SIG-M5 treated with dmso at 0.1 percent for 504 hours (cell line): ENCODE data around the gene LRP2.
"Not testable (repeated sequence)": the region's sequence is repeated elsewhere in the genome, so short reads cannot be mapped to it uniquely, and the experiment has no call there.

Experiments
- DNase-seq: peaks from one replicate; lab custom pipeline; 2025; ENCODE audit not compliant: unreplicated experiment; lab: John Stamatoyannopoulos, UW

LRP2 gene

GRCh38 chr2:169362118-169362893 lies at the start of gene LRP2:
Gene LRP2 (minus strand): TSS chr2:169362534. CDS start chr2:169362399, 135 bp downstream.
- no peak for DNase-seq

GRCh38 chr2:169406891-169407290 lies 44.6 kb upstream of the LRP2 start:
- DNase-seq, result no peak

GRCh38 chr2:169399491-169399890 lies 37.2 kb upstream of the LRP2 start:
- not testable (repeated sequence) for DNase-seq

- no peak for DNase-seq
Observed at GRCh38 chr2:169397697-169398096, 35.4 kb upstream of the LRP2 start.

- no peak for DNase-seq
Observed at GRCh38 chr2:169395821-169396374, 33.6 kb upstream of the LRP2 start.

GRCh38 chr2:169393068-169393590 lies 30.8 kb upstream of the LRP2 start:
- DNase-seq, result no peak

- DNase-seq, result no peak
Observed at GRCh38 chr2:169391236-169391635, 28.9 kb upstream of the LRP2 start.

GRCh38 chr2:169388161-169388560 lies 25.8 kb upstream of the LRP2 start:
- DNase-seq, result no peak

GRCh38 chr2:169386722-169387121 lies 24.4 kb upstream of the LRP2 start:
- DNase-seq, result no peak

- DNase-seq, result no peak
Observed at GRCh38 chr2:169384816-169385215, 22.5 kb upstream of the LRP2 start.

- DNase-seq, result no peak
Observed at GRCh38 chr2:169372561-169372960, 10.2 kb upstream of the LRP2 start.

- DNase-seq, result no peak
Observed at GRCh38 chr2:169366066-169366465, 3.7 kb upstream of the LRP2 start.

- no peak for DNase-seq
Observed at GRCh38 chr2:169365029-169365480, 2.7 kb upstream of the LRP2 start.

GRCh38 chr2:169363560-169364150 lies 1.3 kb upstream of the LRP2 start:
- DNase-seq, result no peak

- DNase-seq, result no peak
Observed at GRCh38 chr2:169362894-169363559, 693 bp upstream of the LRP2 start.

GRCh38 chr2:169361706-169362117 lies 622 bp downstream of the LRP2 start:
- DNase-seq, result no peak

GRCh38 chr2:169360984-169361705 lies 1.2 kb downstream of the LRP2 start:
- no peak for DNase-seq

- no peak for DNase-seq
Observed at GRCh38 chr2:169358016-169358415, 4.3 kb downstream of the LRP2 start.

GRCh38 chr2:169354244-169354643 lies 8.1 kb downstream of the LRP2 start:
- DNase-seq, result no peak

- no peak for DNase-seq
Observed at GRCh38 chr2:169351725-169352124, 10.6 kb downstream of the LRP2 start.

- no peak for DNase-seq
Observed at GRCh38 chr2:169349535-169349934, 12.8 kb downstream of the LRP2 start.
